Naive thymus-derived CD4-positive, alpha-beta T cell (primary cell): Measurements from ENCODE around the gene FAM78B. TPM values are rescaled to one million over a fixed set of nuclear protein-coding genes. Genes with fewer than 3 reads are reported as not detected.

ENCODE experiments used
- ATAC-seq: fragments of 150-1000 bp; cut with Tn5 transposase; 2 replicates; pipeline ENCODE4 v1.10.0; 2021; ENCODE audit warnings: mild to moderate bottlenecking, moderate library complexity
- CTCF ChIA-PET: fragments of 350-600 bp; sonication (Branson Sonifier 250); formaldehyde crosslinking; loops from one replicate; lab custom pipeline; 2021; ENCODE audit warnings: antibody characterized with exemption; lab: Charles Lee
- POLR2A ChIA-PET: fragments of 350-600 bp; sonication (Branson Sonifier 250); formaldehyde crosslinking; loops from one replicate; lab custom pipeline; 2021; ENCODE audit warnings: antibody characterized with exemption, inconsistent platforms; lab: Charles Lee
- DNase-seq, 9 donors: peaks; one replicate each; pipeline versions ENCODE4 v3.0.0 to v3.0.0-alpha.2; 2020 to 2022; ENCODE audit warnings: mixed read lengths in 1 of 9
- H3K27ac ChIP-seq: one replicate; pipeline ENCODE4 v1.7.0; 2013; ENCODE audit warnings: mild to moderate bottlenecking, low read depth, low read length, moderate library complexity
- H3K27me3 ChIP-seq, 2 donors: one replicate each; pipeline ENCODE4 v1.7.0; 2013; ENCODE audit warnings: low read length in 2 of 2, mild to moderate bottlenecking in 2 of 2, moderate library complexity in 2 of 2; ENCODE audit not compliant: control insufficient read depth in 2 of 2, insufficient read depth in 2 of 2
- H3K36me3 ChIP-seq, 3 experiments: 1 replicate in 2 of 3; 2 replicates in 1 of 3; pipeline ENCODE4 v1.7.0; 2013; ENCODE audit warnings: low read length in 3 of 3, mild to moderate bottlenecking in 3 of 3, moderate library complexity in 1 of 3; ENCODE audit not compliant: insufficient read depth in 3 of 3, control insufficient read depth in 2 of 3
- H3K4me1 ChIP-seq, 2 donors: one replicate each; pipeline ENCODE4 v1.7.0; 2013; ENCODE audit warnings: low read length in 2 of 2, mild to moderate bottlenecking in 2 of 2, moderate library complexity in 1 of 2; ENCODE audit not compliant: control insufficient read depth in 2 of 2, insufficient read depth in 2 of 2
- H3K4me3 ChIP-seq: 2 replicates; pipeline ENCODE4 v1.7.0; 2013; ENCODE audit warnings: mild to moderate bottlenecking, low read length
- H3K9me3 ChIP-seq, 3 experiments: 1 replicate in 2 of 3; 2 replicates in 1 of 3; pipeline ENCODE4 v1.7.0; 2013; ENCODE audit warnings: low read length in 3 of 3; ENCODE audit not compliant: control insufficient read depth in 2 of 3
- H3K27ac Mint-ChIP-seq, 9 donors: one replicate each; pipeline ENCODE4 v1.8.0; 2020 to 2022; ENCODE audit warnings: mixed read lengths in 9 of 9, mild to moderate bottlenecking in 8 of 9, moderate library complexity in 5 of 9, inconsistent platforms in 2 of 9
- H3K27me3 Mint-ChIP-seq, 5 donors: one replicate each; pipeline ENCODE4 v1.8.0; 2021 to 2022; ENCODE audit warnings: mixed read lengths in 5 of 5, mild to moderate bottlenecking in 1 of 5
- H3K36me3 Mint-ChIP-seq, 5 donors: one replicate each; pipeline ENCODE4 v1.8.0; 2020 to 2022; ENCODE audit warnings: mixed read lengths in 5 of 5, mild to moderate bottlenecking in 3 of 5, inconsistent platforms in 1 of 5
- H3K4me1 Mint-ChIP-seq, 7 donors: one replicate each; pipeline ENCODE4 v1.8.0; 2020 to 2022; ENCODE audit warnings: mixed read lengths in 7 of 7, mild to moderate bottlenecking in 3 of 7, inconsistent platforms in 1 of 7
- H3K4me3 Mint-ChIP-seq, 10 donors: one replicate each; pipeline ENCODE4 v1.8.0; 2020 to 2022; ENCODE audit warnings: mild to moderate bottlenecking in 10 of 10, mixed read lengths in 10 of 10, moderate library complexity in 6 of 10, inconsistent platforms in 2 of 10
- H3K9me3 Mint-ChIP-seq, 11 donors: one replicate each; pipeline ENCODE4 v1.8.0; 2020 to 2022; ENCODE audit warnings: mixed read lengths in 11 of 11, mild to moderate bottlenecking in 4 of 11, inconsistent platforms in 1 of 11, moderate library complexity in 1 of 11
- intact Hi-C, 2 donors: fragments of 100-400 bp; cut with micrococcal nuclease; formaldehyde crosslinking; loops; one replicate each; pipeline ENCODE4 v1.15.1; 2023
- polyA plus RNA-seq, 2 donors: library from polyadenylated mRNA; unstranded; fragments of 300-500 nt; fragmentation: Illumina TruSeq; gene quantifications; one replicate each; pipeline ENCODE4 v1.2.3, GENCODE V29; 2021
- total RNA-seq, 6 experiments: library from RNA in 5 of 6; stranded (reverse) in 5 of 6; gene quantifications; 1 replicate in 5 of 6; 2 replicates in 1 of 6; pipeline ENCODE4 v1.2.3 and lab custom pipeline; 2021 to 2026

The FAM78B gene
- total and polyA plus RNA-seq, 7 experiments from 2014 or later: 0.12 to 0.58 (median 0.45) TPM; not detected in 4

- CTCF ChIA-PET: no interaction called here
- no peaks in the 10 kb centered on the region for H3K36me3 ChIP-seq
- H3K27me3 ChIP-seq: no peaks in the 10 kb centered on the region
- Mint-ChIP-seq H3K27ac (no peak overlapping the region), H3K36me3 (peaks cover 0 to 4% (median 0%) of the 10 kb centered on the region in 5 donors), H3K4me3 (no peak overlapping the region), H3K9me3 (peaks cover 0 to 4% (median 0%) of the 10 kb centered on the region in 11 donors), H3K4me1 (peaks cover 0 to 6% (median 0%) of the 10 kb centered on the region in 7 donors), H3K27me3 (peaks cover 3 to 49% (median 13%) of the 10 kb centered on the region in 5 donors)
- H3K4me3 ChIP-seq: no peak overlapping the region
- H3K27ac ChIP-seq: no peak overlapping the region
- POLR2A ChIA-PET: no interaction called here
- H3K9me3 ChIP-seq: no peaks in the 10 kb centered on the region
- intact Hi-C loops: no loop called here
- DNase-seq (no peak), ATAC-seq (no peak)
- H3K4me1 ChIP-seq: no peaks in the 10 kb centered on the region
These were observed 134.7 kb downstream of the FAM78B start for GRCh38 chr1:166031932-166032571.

GRCh38 chr1:166029196-166029945, 137.4 kb downstream of the FAM78B start:
- Histone ChIP-seq H3K36me3 (no peaks in the 10 kb centered on the region), H3K9me3 (no peaks in the 10 kb centered on the region), H3K4me3 (no peak overlapping the region), H3K4me1 (no peaks in the 10 kb centered on the region), H3K27ac (no peak overlapping the region), H3K27me3 (no peaks in the 10 kb centered on the region)
- ChIA-PET POLR2A (no interaction called here), CTCF (no interaction called here)
- peaks cover 0 to 3% (median 0%) of the 10 kb centered on the region in 11 donors for H3K9me3 Mint-ChIP-seq
- H3K4me1 Mint-ChIP-seq: peaks cover 0 to 6% (median 0%) of the 10 kb centered on the region in 7 donors
- no peak for ATAC-seq
- intact Hi-C loops: no loop called here
- peaks cover 13 to 58% (median 19%) of the 10 kb centered on the region in 5 donors for H3K27me3 Mint-ChIP-seq
- H3K27ac Mint-ChIP-seq: no peak overlapping the region
- H3K36me3 Mint-ChIP-seq: no peaks in the 10 kb centered on the region
- DNase-seq: no peak
- H3K4me3 Mint-ChIP-seq: no peak overlapping the region

- Mint-ChIP-seq H3K4me1 (peaks cover 0 to 6% (median 0%) of the 10 kb centered on the region in 7 donors), H3K27ac (no peak overlapping the region), H3K36me3 (no peaks in the 10 kb centered on the region), H3K9me3 (peaks cover 0 to 3% (median 0%) of the 10 kb centered on the region in 11 donors), H3K27me3 (peaks cover 19 to 60% (median 29%) of the 10 kb centered on the region in 5 donors), H3K4me3 (no peak overlapping the region)
- POLR2A ChIA-PET: no interaction called here
- H3K4me1 ChIP-seq: no peaks in the 10 kb centered on the region
- CTCF ChIA-PET: no interaction called here
- no peak overlapping the region for H3K27ac ChIP-seq
- DNase-seq: no peak
- no peaks in the 10 kb centered on the region for H3K9me3 ChIP-seq
- intact Hi-C loops: no loop called here
- no peak for ATAC-seq
- no peaks in the 10 kb centered on the region for H3K27me3 ChIP-seq
- H3K36me3 ChIP-seq: no peaks in the 10 kb centered on the region
- H3K4me3 ChIP-seq: no peak overlapping the region
These were observed 140.2 kb downstream of the FAM78B start for GRCh38 chr1:166026555-166026954.

- H3K9me3 ChIP-seq: no peaks in the 10 kb centered on the region
- H3K4me3 Mint-ChIP-seq: no peak overlapping the region
- DNase-seq (no peak), ATAC-seq (no peak)
- intact Hi-C loops: no loop called here
- no peaks in the 10 kb centered on the region for H3K4me1 ChIP-seq
- H3K36me3 ChIP-seq: no peaks in the 10 kb centered on the region
- H3K27ac ChIP-seq: no peak overlapping the region
- H3K9me3 Mint-ChIP-seq: peaks cover 0 to 1% (median 0%) of the 10 kb centered on the region in 11 donors
- no peaks in the 10 kb centered on the region for H3K27me3 ChIP-seq
- peaks cover 0 to 4% (median 0%) of the 10 kb centered on the region in 7 donors for H3K4me1 Mint-ChIP-seq
- ChIA-PET POLR2A (no interaction called here), CTCF (no interaction called here)
- H3K36me3 Mint-ChIP-seq: no peaks in the 10 kb centered on the region
- H3K27me3 Mint-ChIP-seq: peaks cover 19 to 56% (median 30%) of the 10 kb centered on the region in 5 donors
- no peak overlapping the region for H3K27ac Mint-ChIP-seq
- H3K4me3 ChIP-seq: no peak overlapping the region
These were observed 140.7 kb downstream of the FAM78B start for GRCh38 chr1:166026143-166026542.

GRCh38 chr1:166020210-166020609, 146.6 kb downstream of the FAM78B start:
- Histone ChIP-seq H3K27me3 (no peaks in the 10 kb centered on the region), H3K9me3 (no peaks in the 10 kb centered on the region), H3K27ac (no peak overlapping the region), H3K36me3 (no peaks in the 10 kb centered on the region), H3K4me3 (no peak overlapping the region), H3K4me1 (no peaks in the 10 kb centered on the region)
- no peaks in the 10 kb centered on the region for H3K4me1 Mint-ChIP-seq
- POLR2A ChIA-PET: no interaction called here
- H3K27ac Mint-ChIP-seq: no peak overlapping the region
- intact Hi-C loops: no loop called here
- H3K9me3 Mint-ChIP-seq: peaks cover 0 to 4% (median 0%) of the 10 kb centered on the region in 11 donors
- CTCF ChIA-PET: no interaction called here
- ATAC-seq (no peak), DNase-seq (no peak)
- H3K27me3 Mint-ChIP-seq: peaks cover 24 to 49% (median 30%) of the 10 kb centered on the region in 5 donors
- no peak overlapping the region for H3K4me3 Mint-ChIP-seq
- no peaks in the 10 kb centered on the region for H3K36me3 Mint-ChIP-seq
